ENCODE data around the gene DTX3. TPM values are rescaled to one million over a fixed set of nuclear protein-coding genes. Genes with fewer than 3 reads are reported as not detected.
A peak's percentile ranks its signal among the peaks of the same experiment; 100 is the strongest.
"Not testable (repeated sequence)": the region's sequence is repeated elsewhere in the genome, so short reads cannot be mapped to it uniquely, and the experiment has no call there.

Gene DTX3
- total RNA-seq, 2 donors from 2014 or later: 3.7 to 10.2 TPM

GRCh38 chr12:57579677-57580465 lies 24.8 kb upstream of the DTX3 start:
- no peak for DNase-seq
- peak; percentile 75 for ATAC-seq
- intact Hi-C loops (cut with DNase I, micrococcal nuclease): loop anchor here (2.0 to 5.0 kb wide), 2 partner anchors 42 to 43 kb away; no protein-coding TSS in a partner anchor

GRCh38 chr12:57580466-57580795 lies 24.2 kb upstream of the DTX3 start:
- intact Hi-C loops (cut with DNase I, micrococcal nuclease): loop anchor here in 1 of 2 donors (5.0 kb wide), 1 partner anchor 42 kb away; no protein-coding TSS in a partner anchor
- DNase-seq (no peak), ATAC-seq (no peak)

- ATAC-seq (no peak), DNase-seq (no peak)
- intact Hi-C loops (cut with DNase I, micrococcal nuclease): loop anchor here in 1 of 2 donors (5.0 kb wide), 1 partner anchor 40 kb away; no protein-coding TSS in a partner anchor
These were observed 22.8 kb upstream of the DTX3 start for GRCh38 chr12:57581802-57582201.

GRCh38 chr12:57582440-57582839 lies 22.2 kb upstream of the DTX3 start:
- ATAC-seq: no peak
- intact Hi-C loops (cut with DNase I, micrococcal nuclease): loop anchor here in 1 of 2 donors (5.0 kb wide), 1 partner anchor 40 kb away; no protein-coding TSS in a partner anchor

GRCh38 chr12:57583008-57583831 lies 21.4 kb upstream of the DTX3 start:
- peak; percentile 86 for ATAC-seq
- peak; percentile 32 to 52 for DNase-seq
- intact Hi-C loops (cut with DNase I, micrococcal nuclease): loop anchor here in 1 of 2 donors (5.0 kb wide), 1 partner anchor 39 kb away; no protein-coding TSS in a partner anchor

More at GRCh38 chr12:57582440-57582839, 22.2 kb upstream of the DTX3 start:
- DNase-seq: no peak

GRCh38 chr12:57584050-57584449 lies 20.6 kb upstream of the DTX3 start:
- no peak for DNase-seq
- intact Hi-C loops (cut with DNase I, micrococcal nuclease): loop anchor here in 1 of 2 donors (5.0 kb wide), 1 partner anchor 38 kb away; no protein-coding TSS in a partner anchor
- ATAC-seq: no peak

GRCh38 chr12:57584690-57585089 lies 19.9 kb upstream of the DTX3 start:
- intact Hi-C loops (cut with DNase I, micrococcal nuclease): loop anchor here in 1 of 2 donors (5.0 kb wide), 1 partner anchor 38 kb away; no protein-coding TSS in a partner anchor
- no peak for DNase-seq
- no peak for ATAC-seq

GRCh38 chr12:57585156-57585555 lies 19.5 kb upstream of the DTX3 start:
- no peak for ATAC-seq
- DNase-seq: no peak
- intact Hi-C loops (cut with DNase I, micrococcal nuclease): no loop called here

- ATAC-seq (no peak), DNase-seq (no peak)
- intact Hi-C loops (cut with DNase I, micrococcal nuclease): no loop called here
These were observed 18.5 kb upstream of the DTX3 start for GRCh38 chr12:57586128-57586527.

GRCh38 chr12:57586832-57587429 lies 17.7 kb upstream of the DTX3 start:
- DNase-seq (no peak), ATAC-seq (no peak)
- intact Hi-C loops (cut with DNase I, micrococcal nuclease): no loop called here

- DNase-seq; ATAC-seq; intact Hi-C loops (cut with DNase I, micrococcal nuclease): not testable (repeated sequence)
These were observed 15.5 kb upstream of the DTX3 start for GRCh38 chr12:57588951-57589610.

- intact Hi-C loops (cut with DNase I, micrococcal nuclease): no loop called here
- DNase-seq (no peak), ATAC-seq (no peak)
These were observed 14.2 kb upstream of the DTX3 start for GRCh38 chr12:57590479-57590863.

GRCh38 chr12:57590864-57591781 lies 13.5 kb upstream of the DTX3 start, which contains the start of gene PIP4K2C:
Gene PIP4K2C (plus strand): TSS chr12:57591192. CDS start chr12:57591290, 98 bp downstream.
- DNase-seq (peak; percentile 82 to 88), ATAC-seq (peak; percentile 98)
- intact Hi-C loops (cut with DNase I, micrococcal nuclease): no loop called here

GRCh38 chr12:57591782-57592325 lies 12.8 kb upstream of the DTX3 start:
- ATAC-seq (no peak), DNase-seq (peak in 1 of 2 donors; percentile 41)
- intact Hi-C loops (cut with DNase I, micrococcal nuclease): no loop called here

- DNase-seq (no peak), ATAC-seq (no peak)
- intact Hi-C loops (cut with DNase I, micrococcal nuclease): no loop called here
These were observed 12.0 kb upstream of the DTX3 start for GRCh38 chr12:57592551-57593165.

GRCh38 chr12:57593187-57593586 lies 11.4 kb upstream of the DTX3 start:
- intact Hi-C loops (cut with DNase I, micrococcal nuclease): no loop called here

GRCh38 chr12:57600395-57600794 lies 4.2 kb upstream of the DTX3 start:
- DNase-seq: no peak
- ATAC-seq: no peak
- intact Hi-C loops (cut with DNase I, micrococcal nuclease): no loop called here

More at GRCh38 chr12:57593187-57593586, 11.4 kb upstream of the DTX3 start:
- DNase-seq: no peak
- ATAC-seq: no peak
